ENCODE data around the gene EFCAB13.

DNA sequence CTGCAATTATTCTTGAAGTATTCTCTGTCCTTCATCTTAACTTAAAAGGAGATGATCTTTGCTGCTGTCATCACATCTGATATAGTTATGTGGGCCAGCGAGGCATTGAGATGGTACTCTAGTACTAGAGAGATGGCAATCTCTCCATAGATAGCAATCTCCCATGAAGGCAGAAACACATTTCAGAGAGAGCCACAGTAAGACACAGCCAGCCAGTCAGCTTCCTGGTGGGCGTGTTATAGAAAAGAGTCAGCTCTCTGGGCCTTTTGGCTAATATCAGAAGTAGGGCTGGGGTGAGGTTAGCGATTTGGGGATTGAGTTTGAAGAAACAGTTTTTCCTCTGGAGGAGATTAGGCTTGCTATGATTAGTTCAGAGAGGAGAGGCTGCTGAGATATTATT, 22.6 kb upstream of the EFCAB13 start:
- TF ChIP-seq CTCF (IDR thresholded peaks at IDR 0.05 in 4 of 5, conservative IDR thresholded peaks at IDR 0.05 in 1 of 5) (no peak), POLR2A (IDR thresholded peaks at IDR 0.05) (no peak)

Data from gastrocnemius medialis (tissue), 4 donors.